Ascending aorta (tissue), 2 donors: Measurements from ENCODE around the gene ADORA1. TPM values are rescaled to one million over a fixed set of nuclear protein-coding genes. Genes with fewer than 3 reads are reported as not detected.

Experiments used
- DNase-seq, 2 donors: peaks; one replicate each; pipeline ENCODE4 v3.0.0-alpha.2; 2019; ENCODE audit warnings: low spot score in 2 of 2
- H3K27ac ChIP-seq, 2 donors: fragments of 200-600 bp; sonication (generic); one replicate each; pipeline ENCODE4 v1.5.1; 2016 to 2017; ENCODE audit warnings: mild to moderate bottlenecking in 1 of 2
- H3K27me3 ChIP-seq: fragments of 200-600 bp; sonication (generic); one replicate; pipeline ENCODE4 v1.5.1; 2017
- H3K36me3 ChIP-seq, 2 donors: fragments of 200-600 bp; sonication (generic); one replicate each; pipeline ENCODE4 v1.5.1; 2016
- H3K4me1 ChIP-seq, 2 donors: fragments of 200-600 bp; sonication (generic); one replicate each; pipeline ENCODE4 v1.5.1; 2016 to 2017; ENCODE audit warnings: mild to moderate bottlenecking in 1 of 2
- H3K4me3 ChIP-seq, 2 donors: fragments of 200-600 bp; sonication (generic); one replicate each; pipeline ENCODE4 v1.5.1; 2016 to 2017; ENCODE audit warnings: mild to moderate bottlenecking in 1 of 2
- H3K9me3 ChIP-seq, 2 donors: fragments of 200-600 bp; sonication (generic); one replicate each; pipeline ENCODE4 v1.5.1; 2016
- CTCF ChIP-seq, 3 experiments: fragments of 200-600 bp in 2 of 3; fragments of 450-650 bp in 1 of 3; sonication (generic) in 2 of 3; IDR thresholded peaks; one replicate each; pipeline ENCODE4 v1.5.1; 2016 to 2019; ENCODE audit warnings: antibody characterized with exemption in 3 of 3, mild to moderate bottlenecking in 1 of 3, moderate library complexity in 1 of 3
- intact Hi-C: fragments of 100-400 bp; cut with DNase I; formaldehyde crosslinking; loops from one replicate; pipeline ENCODE4 v1.15.1; 2023
- total RNA-seq: library from RNA; depleted of rRNA; stranded (reverse); fragments of >200 nt; gene quantifications from one replicate; pipeline ENCODE4 v1.1.0, GENCODE V29; 2016

The ADORA1 gene
- total RNA-seq, 1 donor from 2014 or later: 2.0 TPM

DNA sequence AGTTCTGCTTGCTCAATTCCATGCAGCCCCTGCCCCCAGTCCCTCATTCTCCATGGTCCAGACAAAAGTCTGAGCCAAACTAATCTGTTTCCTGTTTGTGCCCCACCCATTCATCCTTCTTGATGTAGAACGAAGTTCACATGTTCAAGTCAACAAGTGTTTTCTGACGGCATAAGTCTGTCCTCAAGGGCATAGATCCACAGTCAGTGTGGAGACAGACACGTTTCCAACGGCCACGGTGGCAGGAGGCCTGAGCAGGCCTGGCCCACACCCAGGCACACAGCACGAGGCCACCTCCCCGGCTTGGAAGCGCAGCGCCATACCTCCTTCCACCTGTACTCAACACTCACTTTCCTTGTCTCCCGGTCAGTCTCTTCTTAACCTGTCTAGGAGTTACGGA, 16.1 kb downstream of the ADORA1 start:
- Histone ChIP-seq H3K9me3 (no peaks in the 10 kb centered on the region), H3K27ac (no peak overlapping the region), H3K4me1 (no peaks in the 10 kb centered on the region), H3K27me3 (no peaks in the 10 kb centered on the region), H3K36me3 (no peaks in the 10 kb centered on the region), H3K4me3 (no peak overlapping the region)
- DNase-seq: no peak
- intact Hi-C loops: no loop called here
- no peak for TF ChIP-seq CTCF (IDR thresholded peaks at IDR 0.05)

- no peak for DNase-seq
- TF ChIP-seq CTCF (IDR thresholded peaks at IDR 0.05): no peak
- intact Hi-C loops: no loop called here
Observed at GRCh38 chr1:203144661-203145060, 17.1 kb downstream of the ADORA1 start.

GRCh38 chr1:203145321-203146041, 18.0 kb downstream of the ADORA1 start:
- Histone ChIP-seq H3K27ac (no peak overlapping the region), H3K4me3 (no peak overlapping the region), H3K36me3 (no peaks in the 10 kb centered on the region), H3K27me3 (no peaks in the 10 kb centered on the region), H3K9me3 (no peaks in the 10 kb centered on the region), H3K4me1 (no peaks in the 10 kb centered on the region)
- no peak for TF ChIP-seq CTCF (IDR thresholded peaks at IDR 0.05)
- DNase-seq: no peak
- intact Hi-C loops: no loop called here

More at GRCh38 chr1:203144661-203145060, 17.1 kb downstream of the ADORA1 start:
- no peaks in the 10 kb centered on the region for H3K36me3 ChIP-seq
- no peaks in the 10 kb centered on the region for H3K9me3 ChIP-seq
- H3K27ac ChIP-seq: no peak overlapping the region
- H3K4me3 ChIP-seq: no peak overlapping the region
- H3K27me3 ChIP-seq: no peaks in the 10 kb centered on the region
- no peaks in the 10 kb centered on the region for H3K4me1 ChIP-seq

DNA sequence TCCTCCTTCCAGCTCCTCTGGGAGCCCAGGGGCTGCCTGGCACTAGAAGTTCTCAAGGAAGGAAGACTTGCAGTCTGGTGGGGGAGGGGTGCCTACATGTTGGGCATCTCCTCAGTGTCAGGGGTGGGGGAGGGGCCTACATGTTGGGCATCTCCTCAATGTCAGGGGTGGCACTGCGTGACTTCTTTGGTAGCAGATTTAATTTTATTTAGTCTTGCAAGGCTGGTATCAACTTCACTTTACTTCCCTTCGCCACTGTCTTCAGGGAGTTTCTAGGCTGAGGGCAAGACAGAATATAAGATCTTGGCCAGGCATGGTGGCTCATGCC, 18.5 kb downstream of the ADORA1 start:
- intact Hi-C loops: no loop called here
- no peaks in the 10 kb centered on the region for H3K9me3 ChIP-seq
- no peaks in the 10 kb centered on the region for H3K4me1 ChIP-seq
- TF ChIP-seq CTCF (IDR thresholded peaks at IDR 0.05): no peak
- DNase-seq: no peak
- H3K36me3 ChIP-seq: no peaks in the 10 kb centered on the region
- H3K27ac ChIP-seq: no peak overlapping the region
- no peak overlapping the region for H3K4me3 ChIP-seq
- no peaks in the 10 kb centered on the region for H3K27me3 ChIP-seq

DNA sequence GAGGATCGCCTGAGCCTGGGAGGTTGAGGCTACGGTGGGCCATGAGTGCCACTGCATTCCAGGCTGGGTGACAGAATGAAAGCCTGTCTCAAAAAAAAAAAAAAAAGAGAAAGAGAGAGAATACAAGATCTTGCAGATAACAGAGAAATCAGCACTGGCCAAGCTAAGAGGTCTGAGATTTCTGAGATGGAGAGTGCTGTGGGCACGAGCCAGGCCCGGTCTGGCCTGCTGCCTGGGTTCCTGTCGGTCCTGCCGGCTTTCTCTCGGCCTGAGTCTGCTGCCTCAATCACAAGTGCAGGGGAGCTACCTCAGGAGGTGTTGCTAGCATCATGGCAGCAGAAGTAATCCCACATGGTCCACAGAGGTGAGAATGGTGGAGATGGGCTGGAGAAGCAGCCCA, 19.0 kb downstream of the ADORA1 start:
- no peak overlapping the region for H3K4me3 ChIP-seq
- no peak overlapping the region for H3K27ac ChIP-seq
- no peaks in the 10 kb centered on the region for H3K4me1 ChIP-seq
- intact Hi-C loops: no loop called here
- no peaks in the 10 kb centered on the region for H3K9me3 ChIP-seq
- H3K36me3 ChIP-seq: no peaks in the 10 kb centered on the region
- H3K27me3 ChIP-seq: no peaks in the 10 kb centered on the region
- DNase-seq: no peak
- no peak for TF ChIP-seq CTCF (IDR thresholded peaks at IDR 0.05)

- Histone ChIP-seq H3K27ac (no peak overlapping the region), H3K4me3 (no peak overlapping the region), H3K36me3 (no peaks in the 10 kb centered on the region), H3K9me3 (no peaks in the 10 kb centered on the region), H3K27me3 (no peaks in the 10 kb centered on the region), H3K4me1 (no peaks in the 10 kb centered on the region)
- no peak for TF ChIP-seq CTCF (IDR thresholded peaks at IDR 0.05)
- intact Hi-C loops: no loop called here
- no peak for DNase-seq
Observed at GRCh38 chr1:203147376-203147775, 19.9 kb downstream of the ADORA1 start.
